Measurements from ENCODE around the gene ICE2.

ICE2 gene

GRCh38 chr15:60386615-60387014, 92.3 kb downstream of the ICE2 start:
- DNase-seq: no peak

GRCh38 chr15:60385620-60386552, 93.1 kb downstream of the ICE2 start:
- no peak for DNase-seq

GRCh38 chr15:60384526-60385126, 94.3 kb downstream of the ICE2 start:
- DNase-seq: no peak

GRCh38 chr15:60384053-60384452, 94.9 kb downstream of the ICE2 start:
- DNase-seq: no peak

- DNase-seq: no peak
These were observed 95.9 kb downstream of the ICE2 start for GRCh38 chr15:60382773-60383674.

- no peak for DNase-seq
These were observed 97.7 kb downstream of the ICE2 start for GRCh38 chr15:60381148-60381788.

GRCh38 chr15:60379525-60380274, 99.2 kb downstream of the ICE2 start:
- no peak for DNase-seq

GRCh38 chr15:60379185-60379524, 99.8 kb downstream of the ICE2 start:
- DNase-seq: no peak

GRCh38 chr15:60376677-60377095, 102.3 kb downstream of the ICE2 start:
- no peak for DNase-seq

DNA sequence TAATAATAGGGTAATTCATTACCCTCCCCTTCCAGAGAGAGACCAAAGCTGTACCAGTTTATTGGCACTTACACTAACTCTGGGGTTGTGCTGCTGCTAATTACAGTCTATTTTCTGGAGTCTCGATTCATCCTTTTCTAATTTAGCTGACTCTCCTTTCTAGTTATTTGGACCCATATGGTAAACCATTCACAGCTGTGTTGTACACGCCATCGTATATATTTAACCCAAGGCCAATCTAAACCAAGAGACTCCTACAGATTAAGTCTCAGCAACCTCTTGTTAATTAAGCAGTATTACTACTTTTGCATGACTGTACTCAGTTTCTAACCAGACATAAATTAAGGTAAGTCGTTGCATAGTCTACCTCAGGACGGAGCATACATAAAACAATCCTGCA, 103.6 kb downstream of the ICE2 start:
- DNase-seq: no peak

GRCh38 chr15:60374628-60375081, 104.3 kb downstream of the ICE2 start:
- no peak for DNase-seq

DNA sequence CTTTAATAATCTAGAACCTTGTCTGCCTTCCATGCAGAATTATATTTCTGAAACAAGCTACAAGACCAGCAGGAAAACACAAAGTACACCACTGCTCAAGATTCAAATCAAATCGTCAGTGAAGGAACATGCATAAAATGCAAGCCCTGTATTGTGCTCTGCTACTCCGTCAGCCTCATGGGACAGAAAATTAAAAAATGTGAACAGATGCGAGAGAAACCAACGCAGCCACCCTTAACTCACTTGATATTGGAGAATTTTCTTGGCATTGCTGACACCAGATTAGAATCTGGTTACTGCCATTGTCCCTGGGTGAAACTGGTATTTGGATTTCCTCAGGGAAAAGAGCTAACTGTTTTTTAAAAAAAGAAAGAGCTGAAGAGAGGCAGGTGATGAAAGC, 104.7 kb downstream of the ICE2 start:
- no peak for DNase-seq

DNA sequence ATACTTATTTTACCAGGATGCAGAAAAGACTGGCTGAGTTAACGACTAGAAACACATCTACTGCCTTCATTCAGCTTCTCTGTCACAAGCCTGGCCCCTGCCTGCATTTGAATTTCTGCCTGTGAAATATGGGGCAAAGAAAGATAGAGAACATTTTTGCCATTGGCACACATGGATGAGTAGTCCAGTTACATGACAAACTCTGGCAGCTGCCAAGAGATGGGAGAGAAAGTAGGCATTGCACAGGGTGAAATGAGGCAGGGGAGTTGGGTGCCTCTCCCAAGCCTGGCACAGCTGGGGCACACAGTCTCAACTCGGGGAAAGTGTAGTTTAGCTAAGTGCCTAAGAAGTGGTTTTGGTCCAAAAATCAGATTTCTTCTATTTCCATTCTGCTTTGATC, 105.2 kb downstream of the ICE2 start:
- DNase-seq: no peak

- no peak for DNase-seq
These were observed 105.6 kb downstream of the ICE2 start for GRCh38 chr15:60373327-60373726.

DNA sequence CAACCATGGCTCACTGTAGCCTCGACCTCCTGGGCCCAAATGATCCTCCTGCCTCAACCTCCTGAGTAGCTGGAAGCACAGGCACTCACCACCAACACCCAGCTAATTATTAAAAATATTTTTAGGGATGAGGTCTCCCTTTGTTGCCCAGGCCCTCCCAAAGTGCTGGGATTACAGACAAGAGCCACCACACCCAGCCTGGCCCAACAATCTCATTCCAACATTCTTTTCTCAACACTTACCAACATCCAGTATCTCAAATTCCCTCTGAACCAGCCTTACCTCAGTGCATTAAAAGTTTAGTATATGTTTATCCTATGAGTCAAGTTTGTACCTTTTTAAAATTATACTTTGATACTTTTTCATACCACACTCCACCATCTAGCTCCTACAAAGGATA, 106.2 kb downstream of the ICE2 start:
- DNase-seq: no peak

DNA sequence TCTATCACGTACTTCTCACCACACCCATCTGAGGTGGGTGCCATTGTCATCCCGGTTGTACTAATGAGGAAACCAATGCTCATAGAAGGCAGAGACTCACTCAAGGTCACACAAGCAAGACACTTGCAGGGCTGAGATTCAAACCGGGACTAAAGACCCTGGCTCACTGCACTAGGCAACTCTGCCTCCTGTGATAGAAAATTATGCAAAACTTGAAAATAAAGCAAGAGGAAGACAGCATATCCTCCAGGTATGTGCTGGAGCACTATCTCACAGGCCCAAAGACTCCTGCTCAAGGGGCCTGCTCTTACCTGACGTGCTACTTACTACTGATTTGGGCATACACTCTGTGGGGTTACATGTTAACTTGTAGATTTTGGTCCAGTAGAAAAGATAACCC, 106.7 kb downstream of the ICE2 start:
- DNase-seq: no peak

- no peak for DNase-seq
These were observed 107.5 kb downstream of the ICE2 start for GRCh38 chr15:60371175-60372051.

GRCh38 chr15:60370869-60371136, 108.1 kb downstream of the ICE2 start:
- DNase-seq: no peak

DNA sequence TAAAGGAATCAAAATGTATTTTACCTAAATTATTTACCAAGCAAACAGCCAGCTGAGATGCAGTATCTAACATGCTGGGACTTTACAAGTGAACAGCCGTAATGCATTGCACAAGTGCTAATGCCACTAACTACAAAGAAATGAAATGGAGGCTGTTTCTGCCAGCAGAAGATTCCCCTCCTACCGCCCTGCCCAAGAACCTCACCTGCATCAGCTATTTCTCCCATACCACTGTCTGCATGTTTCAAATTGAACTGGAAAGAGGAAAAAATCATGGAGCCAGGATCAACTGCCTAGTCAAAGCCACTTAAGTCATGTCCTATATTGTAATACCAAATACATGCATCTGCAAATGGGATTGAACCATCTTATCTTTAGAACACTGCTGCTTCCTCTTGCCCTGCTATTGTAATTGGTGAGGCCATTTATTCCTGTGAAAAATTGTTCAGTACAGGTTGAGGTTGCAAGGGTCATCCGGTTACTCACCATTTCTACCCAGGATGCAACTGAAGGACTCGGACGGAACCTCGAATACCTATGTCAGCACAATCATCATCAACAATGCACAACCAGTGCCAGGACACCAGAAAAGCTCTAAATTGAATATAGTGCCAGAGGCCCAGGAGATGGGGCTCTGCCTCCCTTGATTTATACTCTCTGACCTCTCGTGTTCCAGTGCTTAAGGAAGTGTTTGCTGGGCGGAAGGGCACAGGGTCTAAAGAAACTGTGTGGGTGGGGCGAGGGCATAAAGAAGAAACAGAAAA, 108.7 kb downstream of the ICE2 start:
- no peak for DNase-seq

DNA sequence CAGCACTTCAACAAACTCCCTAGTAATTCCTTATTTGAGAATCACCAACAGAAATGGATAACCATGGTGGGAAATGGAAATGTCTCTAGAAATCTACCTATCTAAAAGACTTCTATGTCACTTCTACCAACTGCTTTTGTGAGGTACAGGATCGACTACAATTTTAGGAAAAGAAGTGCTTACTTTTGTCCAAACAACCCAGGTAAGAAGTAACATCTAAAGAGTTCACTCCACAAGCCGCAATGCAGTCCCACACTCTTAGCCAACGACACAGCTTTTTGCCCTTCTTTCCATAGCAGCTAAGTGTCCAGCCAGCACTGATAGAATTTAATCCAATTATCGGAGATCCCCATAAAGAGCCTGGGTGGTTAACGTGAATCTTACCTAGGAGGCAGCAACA, 109.2 kb downstream of the ICE2 start:
- no peak for DNase-seq

Data from CD4-positive, alpha-beta T cell treated with Interleukin-12 subunit alpha and Interleukin-12 subunit beta, for 1 hour (primary cell).